Activated CD8-positive, alpha-beta T cell treated with anti-CD3 and anti-CD28 coated beads for 36 hours (primary cell): ENCODE results near the gene ATCAY. TPM values are rescaled to one million over a fixed set of nuclear protein-coding genes. Genes with fewer than 3 reads are reported as not detected.
"Not testable (repeated sequence)": the region's sequence is repeated elsewhere in the genome, so short reads cannot be mapped to it uniquely, and the experiment has no call there.

ENCODE experiments used
- ATAC-seq: fragments of 200-7000 bp; cut with Tn5 transposase; one replicate; pipeline ENCODE4 v1.10.0; 2021; ENCODE audit warnings: mild to moderate bottlenecking, moderate library complexity
- CTCF ChIA-PET: fragments of 350-600 bp; sonication (Branson Sonifier 250); formaldehyde crosslinking; loops from one replicate; lab custom pipeline; 2021; ENCODE audit warnings: antibody characterized with exemption; lab: Charles Lee
- POLR2A ChIA-PET: fragments of 350-600 bp; sonication (Branson Sonifier 250); formaldehyde crosslinking; loops from one replicate; lab custom pipeline; 2021; ENCODE audit warnings: antibody characterized with exemption; lab: Charles Lee
- DNase-seq: peaks from one replicate; pipeline ENCODE4 v3.0.0-alpha.2; 2020
- H3K27ac Mint-ChIP-seq: one replicate; pipeline ENCODE4 v1.8.0; 2021; ENCODE audit warnings: mild to moderate bottlenecking, mixed read lengths
- H3K27me3 Mint-ChIP-seq: one replicate; pipeline ENCODE4 v1.8.0; 2021; ENCODE audit warnings: mixed read lengths
- H3K36me3 Mint-ChIP-seq: one replicate; pipeline ENCODE4 v1.8.0; 2021; ENCODE audit warnings: low read depth, mixed read lengths
- H3K4me1 Mint-ChIP-seq: one replicate; pipeline ENCODE4 v1.8.0; 2021; ENCODE audit warnings: low read depth, mixed read lengths
- H3K4me3 Mint-ChIP-seq: one replicate; pipeline ENCODE4 v1.8.0; 2021; ENCODE audit warnings: mild to moderate bottlenecking, moderate library complexity, mixed read lengths
- H3K9me3 Mint-ChIP-seq: one replicate; pipeline ENCODE4 v1.8.0; 2021; ENCODE audit warnings: mixed read lengths
- CTCF ChIP-seq: fragments of 200-600 bp; IDR thresholded peaks from one replicate; pipeline ENCODE4 v1.8.0; 2022; ENCODE audit warnings: antibody characterized with exemption, mild to moderate bottlenecking
- intact Hi-C: fragments of 100-400 bp; cut with micrococcal nuclease; formaldehyde crosslinking; loops from one replicate; pipeline ENCODE4 v1.10.0; 2022
- total RNA-seq, 2 experiments: library from RNA; stranded (reverse); gene quantifications; one replicate each; pipeline ENCODE4 v1.2.3, GENCODE V29; 2021

The ATCAY gene
- total RNA-seq, 2 experiments from 2014 or later, result not detected

GRCh38 chr19:3868770-3869456 lies 11.6 kb upstream of the ATCAY start, which contains the start of gene ZFR2:
Gene ZFR2, minus strand, starts transcription at chr19:3869038. Its CDS starts 21 bp downstream, at chr19:3869017.
- peaks cover 30% of the 10 kb centered on the region for H3K27me3 Mint-ChIP-seq
- H3K36me3 Mint-ChIP-seq, result peaks cover 6% of the 10 kb centered on the region
- H3K4me3 Mint-ChIP-seq, result no peak within 1 kb of the TSS
- H3K9me3 Mint-ChIP-seq, result no peaks in the 10 kb centered on the region
- intact Hi-C loops, result no loop called here
- peak; percentile 24 for DNase-seq
- CTCF ChIA-PET, result no interaction called here
- peak; percentile 42 for ATAC-seq
- POLR2A ChIA-PET, result no interaction called here
- TF ChIP-seq CTCF, result no peak
- H3K4me1 Mint-ChIP-seq, result peaks cover 6% of the 10 kb centered on the region
- no peak within 1 kb of the TSS for H3K27ac Mint-ChIP-seq

GRCh38 chr19:3873151-3873550 lies 7.3 kb upstream of the ATCAY start:
- H3K4me1 Mint-ChIP-seq, result peaks cover 6% of the 10 kb centered on the region
- ChIA-PET POLR2A (no interaction called here), CTCF (no interaction called here)
- H3K36me3 Mint-ChIP-seq, result peaks cover 6% of the 10 kb centered on the region
- no peaks in the 10 kb centered on the region for H3K9me3 Mint-ChIP-seq
- no peak for DNase-seq
- intact Hi-C loops, result no loop called here
- H3K27ac Mint-ChIP-seq, result no peak overlapping the region
- no peak for TF ChIP-seq CTCF
- no peak for ATAC-seq
- peaks cover 28% of the 10 kb centered on the region for H3K27me3 Mint-ChIP-seq
- no peak overlapping the region for H3K4me3 Mint-ChIP-seq

GRCh38 chr19:3874695-3875094 lies 5.8 kb upstream of the ATCAY start:
- CTCF ChIA-PET, H3K4me1 Mint-ChIP-seq, intact Hi-C loops, H3K9me3 Mint-ChIP-seq, H3K4me3 Mint-ChIP-seq, ATAC-seq, H3K27ac Mint-ChIP-seq, DNase-seq, H3K36me3 Mint-ChIP-seq: not testable (repeated sequence)
- POLR2A ChIA-PET, result interaction anchor here (0.5 kb wide), 1 partner anchor 101 kb away, joined by 3 read pairs; no protein-coding TSS in a partner anchor
- peaks cover 22% of the 10 kb centered on the region for H3K27me3 Mint-ChIP-seq

- Mint-ChIP-seq H3K36me3 (no peaks in the 10 kb centered on the region), H3K27me3 (peaks cover 36% of the 10 kb centered on the region), H3K27ac (no peak overlapping the region), H3K9me3 (no peaks in the 10 kb centered on the region), H3K4me3 (no peak overlapping the region), H3K4me1 (peaks cover 8% of the 10 kb centered on the region)
- peak; percentile 29 for TF ChIP-seq CTCF
- DNase-seq (peak; percentile 13), ATAC-seq (no peak)
- intact Hi-C loops, result no loop called here
- ChIA-PET POLR2A (no interaction called here), CTCF (interaction anchor here (0.9 kb wide), 1 partner anchor 11 kb away, joined by 3 read pairs; no protein-coding TSS in a partner anchor)
Observed at GRCh38 chr19:3879656-3880055, 829 bp upstream of the ATCAY start.

- Mint-ChIP-seq H3K27me3 (peaks cover 34% of the 10 kb centered on the region), H3K4me1 (peaks cover 8% of the 10 kb centered on the region), H3K36me3 (no peaks in the 10 kb centered on the region), H3K4me3 (no peak overlapping the region), H3K9me3 (no peaks in the 10 kb centered on the region), H3K27ac (no peak overlapping the region)
- intact Hi-C loops, result no loop called here
- ChIA-PET POLR2A (interaction anchor here (1.0 kb wide), 1 partner anchor 9 kb away, joined by 3 read pairs; no protein-coding TSS in a partner anchor), CTCF (interaction anchor here (0.7 kb wide), 1 partner anchor 9 kb away, joined by 3 read pairs; no protein-coding TSS in a partner anchor)
- ATAC-seq (no peak), DNase-seq (no peak)
- TF ChIP-seq CTCF, result no peak
Observed at GRCh38 chr19:3881272-3882040, 971 bp downstream of the ATCAY start.
